Measurements from ENCODE around the gene DNA2.
"Not testable (repeated sequence)": the region's sequence is repeated elsewhere in the genome, so short reads cannot be mapped to it uniquely, and the experiment has no call there.

DNA2 gene

GRCh38 chr10:68471586-68472408 lies at the start of gene DNA2:
DNA2 (minus strand) TSS chr10:68471973; CDS start chr10:68471864, 109 bp downstream.
- POLR2A ChIA-PET = no interaction called here
- no peak for TF ChIP-seq CTCF (IDR thresholded peaks at IDR 0.05; ENCODE audit: control extremely low read depth, extremely low read depth, low read depth, missing control alignments)
- DNase-seq (ENCODE audit: extremely low spot score) = peak; percentile 95
- CTCF ChIA-PET = interaction anchor here (1.3 kb wide), 2 partner anchors 9 to 15 kb away, joined by 3 read pairs; no protein-coding TSS in a partner anchor

- DNase-seq (ENCODE audit: extremely low spot score); POLR2A ChIA-PET: not testable (repeated sequence)
- CTCF ChIA-PET = interaction anchor here (1.3 kb wide), 1 partner anchor 32 kb away, joined by 3 read pairs; no protein-coding TSS in a partner anchor
Observed at GRCh38 chr10:68518609-68519008, 46.8 kb upstream of the DNA2 start.

- DNase-seq (ENCODE audit: extremely low spot score) = no peak
- ChIA-PET POLR2A (no interaction called here), CTCF (no interaction called here)
- no peak for TF ChIP-seq CTCF (IDR thresholded peaks at IDR 0.05; ENCODE audit: control extremely low read depth, extremely low read depth, low read depth, missing control alignments)
Observed at GRCh38 chr10:68517188-68517587, 45.4 kb upstream of the DNA2 start.

GRCh38 chr10:68516766-68517165 lies 45.0 kb upstream of the DNA2 start:
- POLR2A ChIA-PET = no interaction called here
- CTCF ChIA-PET = no interaction called here
- DNase-seq (ENCODE audit: extremely low spot score) = no peak

GRCh38 chr10:68516216-68516615 lies 44.4 kb upstream of the DNA2 start:
- POLR2A ChIA-PET; DNase-seq (ENCODE audit: extremely low spot score); CTCF ChIA-PET: not testable (repeated sequence)

More at GRCh38 chr10:68516766-68517165, 45.0 kb upstream of the DNA2 start:
- no peak for TF ChIP-seq CTCF (IDR thresholded peaks at IDR 0.05; ENCODE audit: control extremely low read depth, extremely low read depth, low read depth, missing control alignments)

- ChIA-PET POLR2A (no interaction called here), CTCF (no interaction called here)
- no peak for DNase-seq (ENCODE audit: extremely low spot score)
- no peak for TF ChIP-seq CTCF (IDR thresholded peaks at IDR 0.05; ENCODE audit: control extremely low read depth, extremely low read depth, low read depth, missing control alignments)
Observed at GRCh38 chr10:68508090-68508489, 36.3 kb upstream of the DNA2 start.

GRCh38 chr10:68506411-68506810 lies 34.6 kb upstream of the DNA2 start:
- ChIA-PET POLR2A (no interaction called here), CTCF (no interaction called here)
- no peak for DNase-seq (ENCODE audit: extremely low spot score)
- TF ChIP-seq CTCF (IDR thresholded peaks at IDR 0.05; ENCODE audit: control extremely low read depth, extremely low read depth, low read depth, missing control alignments) = no peak

Measured in GM10248 (cell line).